ENCODE results near the gene STAB2.

The STAB2 gene

DNA sequence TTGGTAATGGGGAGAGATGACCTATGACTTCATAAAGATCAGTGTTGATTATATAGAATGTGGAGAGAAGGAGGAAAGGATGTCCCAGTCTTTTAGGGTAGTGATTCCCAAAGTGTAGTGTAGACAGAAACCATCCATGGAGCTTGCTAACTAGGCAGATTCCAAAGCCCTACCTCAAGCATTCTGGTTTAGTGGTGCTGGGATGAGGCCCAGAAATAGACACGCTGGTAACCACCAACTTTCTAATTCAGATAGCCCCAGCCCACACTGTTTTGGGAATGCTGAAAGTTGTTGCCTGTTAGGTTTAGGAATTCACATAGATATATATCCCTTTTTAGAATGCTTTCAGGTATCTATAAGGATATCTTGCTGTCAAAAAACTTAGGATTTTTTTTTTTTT, 69.2 kb downstream of the STAB2 start:
- no peak for DNase-seq (ENCODE audit: low read depth)
- no peak overlapping the region for H3K4me3 ChIP-seq (ENCODE audit: low read length)
- TF ChIP-seq, protein P1, sequence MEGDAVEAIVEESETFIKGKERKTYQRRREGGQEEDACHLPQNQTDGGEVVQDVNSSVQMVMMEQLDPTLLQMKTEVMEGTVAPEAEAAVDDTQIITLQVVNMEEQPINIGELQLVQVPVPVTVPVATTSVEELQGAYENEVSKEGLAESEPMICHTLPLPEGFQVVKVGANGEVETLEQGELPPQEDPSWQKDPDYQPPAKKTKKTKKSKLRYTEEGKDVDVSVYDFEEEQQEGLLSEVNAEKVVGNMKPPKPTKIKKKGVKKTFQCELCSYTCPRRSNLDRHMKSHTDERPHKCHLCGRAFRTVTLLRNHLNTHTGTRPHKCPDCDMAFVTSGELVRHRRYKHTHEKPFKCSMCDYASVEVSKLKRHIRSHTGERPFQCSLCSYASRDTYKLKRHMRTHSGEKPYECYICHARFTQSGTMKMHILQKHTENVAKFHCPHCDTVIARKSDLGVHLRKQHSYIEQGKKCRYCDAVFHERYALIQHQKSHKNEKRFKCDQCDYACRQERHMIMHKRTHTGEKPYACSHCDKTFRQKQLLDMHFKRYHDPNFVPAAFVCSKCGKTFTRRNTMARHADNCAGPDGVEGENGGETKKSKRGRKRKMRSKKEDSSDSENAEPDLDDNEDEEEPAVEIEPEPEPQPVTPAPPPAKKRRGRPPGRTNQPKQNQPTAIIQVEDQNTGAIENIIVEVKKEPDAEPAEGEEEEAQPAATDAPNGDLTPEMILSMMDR (conservative IDR thresholded peaks at IDR 0.05; ENCODE audit: low read length), result no peak

DNA sequence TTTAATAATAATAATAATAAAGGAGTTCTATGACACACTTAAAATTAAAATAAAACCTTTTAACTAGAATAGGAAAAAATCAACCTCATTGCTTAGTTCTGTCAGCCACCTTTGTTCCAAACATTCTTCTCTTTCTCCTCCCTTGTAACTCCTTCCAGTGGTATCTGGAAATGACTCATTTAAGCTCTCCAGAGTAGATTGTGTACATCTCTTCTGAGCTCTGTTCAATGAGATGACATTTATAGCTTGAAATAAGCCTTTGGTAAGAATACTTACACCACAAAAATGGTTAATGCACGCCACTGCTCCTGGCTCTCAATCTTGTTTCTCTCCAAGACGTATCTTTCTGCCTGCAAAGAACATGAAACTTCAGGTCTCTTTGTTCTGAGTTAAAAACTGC, 70.3 kb downstream of the STAB2 start:
- no peak for DNase-seq (ENCODE audit: low read depth)
- TF ChIP-seq, protein P1 (conservative IDR thresholded peaks at IDR 0.05; ENCODE audit: low read length), result no peak
- no peak overlapping the region for H3K4me3 ChIP-seq (ENCODE audit: low read length)

DNA sequence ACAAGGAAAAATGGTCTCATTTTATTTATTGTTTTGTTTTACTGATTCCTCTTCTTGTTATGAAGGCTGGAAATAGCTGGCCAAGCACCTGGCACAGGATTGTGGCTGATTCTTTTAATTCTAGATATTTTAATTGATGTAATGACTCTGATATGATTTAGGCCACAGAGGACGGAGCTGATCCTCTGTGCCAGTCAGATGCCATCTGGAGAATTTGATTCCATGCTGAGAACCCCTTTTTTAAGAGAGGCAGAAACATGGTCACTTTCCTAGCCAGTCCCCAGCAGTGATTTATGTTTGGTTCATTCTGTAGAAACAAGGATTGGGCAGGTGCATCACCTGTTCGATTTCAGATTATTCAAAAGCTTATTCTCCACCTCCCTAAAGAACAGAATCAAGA, 77.6 kb downstream of the STAB2 start:
- TF ChIP-seq, protein P1 (conservative IDR thresholded peaks at IDR 0.05; ENCODE audit: low read length), result no peak
- no peak for DNase-seq (ENCODE audit: low read depth)

DNA sequence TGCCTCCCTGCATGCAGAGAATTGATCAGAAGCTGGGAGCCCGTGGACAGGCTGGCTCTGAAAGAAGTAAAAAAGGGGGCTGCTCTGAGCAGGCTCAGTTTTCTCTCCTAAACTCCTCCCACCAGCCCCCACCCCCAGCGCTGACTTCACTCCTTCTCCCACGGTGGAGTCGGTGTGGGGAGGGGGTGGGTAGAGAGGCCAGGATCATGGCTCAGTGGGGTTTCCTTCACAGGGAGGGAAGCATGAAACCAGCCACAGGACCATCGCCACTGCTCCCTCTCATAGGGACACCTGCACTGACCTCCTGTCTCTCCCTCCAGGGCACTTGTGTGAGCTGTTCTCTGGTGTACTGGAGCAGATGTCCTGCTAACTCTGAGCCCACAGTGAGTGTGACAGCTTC, 78.9 kb downstream of the STAB2 start:
- no peak for DNase-seq (ENCODE audit: low read depth)
- TF ChIP-seq, protein P1 (conservative IDR thresholded peaks at IDR 0.05; ENCODE audit: low read length), result no peak
- no peak overlapping the region for H3K4me3 ChIP-seq (ENCODE audit: low read length)

More for the DNA sequence above, 77.6 kb downstream of the STAB2 start:
- no peak overlapping the region for H3K4me3 ChIP-seq (ENCODE audit: low read length)

DNA sequence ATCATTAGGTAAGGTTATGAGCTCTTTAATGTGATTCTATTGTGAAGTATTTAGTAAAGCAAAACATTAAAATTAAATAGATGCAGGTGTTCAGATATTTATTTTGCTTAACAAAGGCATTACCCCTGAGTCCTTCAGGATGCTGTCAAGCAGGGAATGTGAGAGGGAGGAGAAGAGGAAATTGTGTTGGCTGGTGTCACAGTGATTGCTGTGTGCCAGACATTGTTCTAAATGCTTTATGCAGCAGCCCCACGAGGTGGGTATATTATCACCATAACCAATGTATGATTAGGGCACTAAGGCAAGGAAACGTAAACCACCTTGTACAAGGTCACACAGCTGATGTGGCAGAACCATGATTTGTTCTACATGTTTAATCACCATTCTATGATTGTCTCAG, 80.1 kb downstream of the STAB2 start:
- no peak for DNase-seq (ENCODE audit: low read depth)
- H3K4me3 ChIP-seq (ENCODE audit: low read length), result no peak overlapping the region
- TF ChIP-seq, protein P1 (conservative IDR thresholded peaks at IDR 0.05; ENCODE audit: low read length), result no peak

DNA sequence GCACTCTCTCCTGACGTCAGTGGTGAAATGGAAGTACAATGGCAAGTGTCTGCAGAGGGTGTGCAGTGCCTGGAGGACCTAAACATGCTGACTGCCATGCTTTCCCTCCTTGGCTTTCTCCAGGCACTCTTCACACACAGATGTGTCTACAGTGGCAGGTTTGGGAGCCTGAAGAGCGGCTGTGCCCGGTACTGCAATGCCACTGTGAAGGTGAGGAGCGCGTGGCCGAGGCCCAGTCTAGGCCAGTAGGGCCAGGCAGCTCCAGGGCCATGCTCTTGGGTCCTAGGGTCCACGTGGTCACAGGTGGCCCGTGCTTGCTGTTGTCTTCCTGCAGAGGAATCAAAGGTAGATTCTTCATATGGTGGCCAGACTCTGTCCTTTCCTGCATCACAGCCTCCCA, 81.4 kb downstream of the STAB2 start:
- TF ChIP-seq, protein P1 (conservative IDR thresholded peaks at IDR 0.05; ENCODE audit: low read length), result no peak
- no peak for DNase-seq (ENCODE audit: low read depth)
- no peak overlapping the region for H3K4me3 ChIP-seq (ENCODE audit: low read length)

DNA sequence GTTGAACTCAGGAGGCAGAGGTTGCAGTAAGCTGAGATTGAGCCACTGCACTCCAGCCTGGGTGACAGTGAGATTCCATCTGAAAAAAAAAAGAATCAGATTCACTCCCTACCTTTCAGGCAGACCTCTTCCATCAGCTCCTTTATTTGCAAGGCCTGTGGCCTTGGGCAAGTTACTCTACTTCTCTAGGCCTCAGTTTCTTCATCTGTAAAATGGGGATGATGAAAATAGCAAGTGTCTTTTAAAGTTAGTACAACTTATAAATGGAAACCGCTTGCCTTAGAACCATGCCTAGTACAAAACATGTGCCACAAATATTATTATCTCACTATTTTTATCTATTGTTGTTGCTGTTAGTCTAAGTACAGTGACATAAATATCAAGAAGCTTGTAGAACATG, 84.3 kb downstream of the STAB2 start:
- no peak overlapping the region for H3K4me3 ChIP-seq (ENCODE audit: low read length)
- TF ChIP-seq, protein P1 (conservative IDR thresholded peaks at IDR 0.05; ENCODE audit: low read length), result no peak
- DNase-seq (ENCODE audit: low read depth), result no peak
